Activated naive CD4-positive, alpha-beta T cell treated with anti-CD3 and anti-CD28 coated beads, Interleukin-2, amount 50 U/mL, for 72 hours (primary cell): Measurements from ENCODE around the gene TTLL8. TPM values are rescaled to one million over a fixed set of nuclear protein-coding genes. Genes with fewer than 3 reads are reported as not detected.

Experiments used
- ATAC-seq, 2 donors: fragments of 150-1000 bp; cut with Tn5 transposase; 2 replicates each; pipeline ENCODE4 v1.10.0; 2021; ENCODE audit warnings: mild to moderate bottlenecking in 2 of 2, moderate library complexity in 2 of 2
- DNase-seq, 2 donors: peaks; one replicate each; pipeline ENCODE4 v3.0.0; 2021 to 2022; ENCODE audit warnings: low spot score in 2 of 2
- H3K27ac Mint-ChIP-seq, 2 donors: one replicate each; pipeline ENCODE4 v1.8.0; 2022; ENCODE audit warnings: mild to moderate bottlenecking in 2 of 2, mixed read lengths in 2 of 2
- H3K36me3 Mint-ChIP-seq, 2 donors: one replicate each; pipeline ENCODE4 v1.8.0; 2022; ENCODE audit warnings: mixed read lengths in 2 of 2
- H3K9me3 Mint-ChIP-seq, 2 donors: one replicate each; pipeline ENCODE4 v1.8.0; 2022; ENCODE audit warnings: mixed read lengths in 2 of 2
- total RNA-seq, 2 donors: library from RNA; stranded (reverse); gene quantifications; one replicate each; pipeline ENCODE4 v1.2.3, GENCODE V29; 2022

The TTLL8 gene
- total RNA-seq, 2 donors from 2014 or later, result not detected

- H3K9me3 Mint-ChIP-seq, result peaks cover 4 to 12% of the 10 kb centered on the region in 2 donors
- H3K36me3 Mint-ChIP-seq, result peaks cover 5 to 19% of the 10 kb centered on the region in 2 donors
- H3K27ac Mint-ChIP-seq, result no peak overlapping the region
- no peak for DNase-seq
- no peak for ATAC-seq
Observed at GRCh38 chr22:50086526-50086925, 28.4 kb upstream of the TTLL8 start.

- H3K27ac Mint-ChIP-seq, result no peak within 1 kb of the TSS
- peaks cover under 1 to 14% of the 10 kb centered on the region in 2 donors for H3K36me3 Mint-ChIP-seq
- ATAC-seq (peak in 1 of 2 donors; percentile 43), DNase-seq (no peak)
- peaks cover 4 to 12% of the 10 kb centered on the region in 2 donors for H3K9me3 Mint-ChIP-seq
Observed at GRCh38 chr22:50085211-50085972, 27.3 kb upstream of the TTLL8 start, which contains the start of gene MLC1. MLC1 (minus strand) TSS chr22:50085426; CDS start chr22:50084902, 524 bp downstream.

- no peak for ATAC-seq
- no peak for DNase-seq
- no peak overlapping the region for H3K27ac Mint-ChIP-seq
- peaks cover 0 to 11% of the 10 kb centered on the region in 2 donors for H3K36me3 Mint-ChIP-seq
- peaks cover 4 to 12% of the 10 kb centered on the region in 2 donors for H3K9me3 Mint-ChIP-seq
Observed at GRCh38 chr22:50084614-50085021, 26.5 kb upstream of the TTLL8 start.

- ATAC-seq, result no peak
- Mint-ChIP-seq H3K9me3 (peaks cover 4 to 12% of the 10 kb centered on the region in 2 donors), H3K36me3 (peaks cover 0 to 8% of the 10 kb centered on the region in 2 donors), H3K27ac (no peak overlapping the region)
- DNase-seq, result no peak
Observed at GRCh38 chr22:50084080-50084477, 26.0 kb upstream of the TTLL8 start.

GRCh38 chr22:50083462-50084079 is 25.5 kb upstream of the TTLL8 start:
- Mint-ChIP-seq H3K9me3 (peaks cover 4 to 12% of the 10 kb centered on the region in 2 donors), H3K27ac (no peak overlapping the region), H3K36me3 (peaks cover 0 to 6% of the 10 kb centered on the region in 2 donors)
- DNase-seq (no peak), ATAC-seq (no peak)

GRCh38 chr22:50082961-50083461 is 24.9 kb upstream of the TTLL8 start:
- Mint-ChIP-seq H3K36me3 (peaks cover 0 to 6% of the 10 kb centered on the region in 2 donors), H3K27ac (no peak overlapping the region), H3K9me3 (peaks cover 4 to 12% of the 10 kb centered on the region in 2 donors)
- no peak for ATAC-seq
- no peak for DNase-seq

GRCh38 chr22:50082197-50082715 is 24.2 kb upstream of the TTLL8 start:
- H3K27ac Mint-ChIP-seq, result no peak overlapping the region
- ATAC-seq (no peak), DNase-seq (no peak)
- peaks cover 0 to 6% of the 10 kb centered on the region in 2 donors for H3K36me3 Mint-ChIP-seq
- H3K9me3 Mint-ChIP-seq, result peaks cover 4 to 8% of the 10 kb centered on the region in 2 donors

- peaks cover 0 to 1% of the 10 kb centered on the region in 2 donors for H3K9me3 Mint-ChIP-seq
Observed at GRCh38 chr22:50081426-50082196, 23.5 kb upstream of the TTLL8 start.

GRCh38 chr22:50080077-50080465 is 22.0 kb upstream of the TTLL8 start:
- H3K27ac Mint-ChIP-seq, result no peak overlapping the region
- ATAC-seq (no peak), DNase-seq (no peak)
- H3K36me3 Mint-ChIP-seq, result peaks cover 0 to 2% of the 10 kb centered on the region in 2 donors
- H3K9me3 Mint-ChIP-seq, result no peaks in the 10 kb centered on the region

More at GRCh38 chr22:50081426-50082196, 23.5 kb upstream of the TTLL8 start:
- ATAC-seq (no peak), DNase-seq (no peak)
- Mint-ChIP-seq H3K36me3 (peaks cover 0 to 6% of the 10 kb centered on the region in 2 donors), H3K27ac (no peak overlapping the region)

GRCh38 chr22:50078761-50079160 is 20.7 kb upstream of the TTLL8 start:
- no peaks in the 10 kb centered on the region for H3K9me3 Mint-ChIP-seq
- ATAC-seq (no peak), DNase-seq (no peak)
- H3K27ac Mint-ChIP-seq, result no peak overlapping the region
- no peaks in the 10 kb centered on the region for H3K36me3 Mint-ChIP-seq

- Mint-ChIP-seq H3K36me3 (no peaks in the 10 kb centered on the region), H3K27ac (no peak overlapping the region), H3K9me3 (no peaks in the 10 kb centered on the region)
- DNase-seq (no peak), ATAC-seq (no peak)
Observed at GRCh38 chr22:50078246-50078645, 20.1 kb upstream of the TTLL8 start.

- no peak for ATAC-seq
- DNase-seq, result peak in 1 of 2 donors; percentile 43
- H3K27ac Mint-ChIP-seq, result no peak overlapping the region
- H3K9me3 Mint-ChIP-seq, result no peaks in the 10 kb centered on the region
- no peaks in the 10 kb centered on the region for H3K36me3 Mint-ChIP-seq
Observed at GRCh38 chr22:50076646-50077535, 18.8 kb upstream of the TTLL8 start.

- no peak for ATAC-seq
- H3K27ac Mint-ChIP-seq, result no peak overlapping the region
- DNase-seq, result peak in 1 of 2 donors; percentile 31
- no peaks in the 10 kb centered on the region for H3K36me3 Mint-ChIP-seq
- H3K9me3 Mint-ChIP-seq, result no peaks in the 10 kb centered on the region
Observed at GRCh38 chr22:50074551-50075530, 16.7 kb upstream of the TTLL8 start.

GRCh38 chr22:50074056-50074455 is 16.0 kb upstream of the TTLL8 start:
- ATAC-seq (no peak), DNase-seq (peak in 1 of 2 donors; percentile 34)
- H3K9me3 Mint-ChIP-seq, result no peaks in the 10 kb centered on the region
- H3K27ac Mint-ChIP-seq, result no peak overlapping the region
- no peaks in the 10 kb centered on the region for H3K36me3 Mint-ChIP-seq
